Hematopoietic multipotent progenitor cell treated with erythropoietin and hydrocortisone succinate and interleukin-3 and kit ligand, for 4 days (in vitro differentiated cells): Measurements from ENCODE around the gene MTFR2.

Experiments
- DNase-seq: peaks from one replicate; pipeline ENCODE4 v3.0.0-alpha.2; 2015

The MTFR2 gene

DNA sequence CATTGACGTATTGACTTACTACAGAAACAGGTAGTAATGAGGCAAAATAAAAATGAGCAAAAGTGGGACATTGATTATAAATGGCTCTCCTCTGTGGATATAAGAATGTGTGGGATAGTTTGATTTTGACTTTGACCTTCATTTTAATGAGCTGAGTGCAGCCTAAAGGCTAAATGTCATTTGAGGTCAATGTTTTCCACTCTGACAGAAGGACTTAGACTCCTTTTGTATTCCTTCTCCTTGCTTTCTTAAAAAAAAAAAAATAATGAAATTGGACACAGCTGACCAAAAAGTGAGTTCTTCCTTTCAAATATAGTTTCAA lies 68.6 kb downstream of the MTFR2 start:
- no peak for DNase-seq
